GM23248 (cell line): Measurements from ENCODE around the gene FOXL3.

Experiments used
- EZH2 ChIP-seq: fragments of 200-600 bp; sonication (generic); IDR thresholded peaks from 2 replicates; pipeline ENCODE4 v1.6.1; 2018; ENCODE audit warnings: antibody characterized with exemption, mild to moderate bottlenecking; ENCODE audit not compliant: insufficient read depth, poor library complexity, severe bottlenecking
- EZH2phosphoT487 ChIP-seq: fragments of 200-600 bp; sonication (generic); IDR thresholded peaks from 2 replicates; pipeline ENCODE4 v1.6.1; 2018; ENCODE audit warnings: antibody characterized with exemption, moderate library complexity, mild to moderate bottlenecking, low read depth; ENCODE audit not compliant: insufficient read depth

DNA sequence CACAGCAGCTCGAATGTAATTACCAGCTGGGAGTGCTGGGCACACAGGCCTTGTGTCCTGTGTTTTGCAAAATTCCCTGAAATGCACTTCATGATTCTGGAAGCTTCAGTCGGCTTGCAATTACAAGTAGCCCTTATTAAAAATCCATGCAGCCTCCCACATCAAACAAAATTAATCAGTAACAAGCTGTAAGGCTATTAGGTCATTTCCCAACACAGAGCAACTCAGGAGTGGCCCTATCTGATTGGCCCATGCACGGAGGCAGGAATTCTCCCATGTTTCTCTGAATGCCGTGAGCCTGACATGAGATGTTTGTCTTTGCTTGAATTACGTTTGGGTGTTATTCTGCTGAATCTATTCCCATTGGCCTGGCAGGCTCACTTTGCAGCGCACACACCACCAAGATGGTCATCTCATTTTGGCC is 36.9 kb downstream of the FOXL3 start:
- TF ChIP-seq EZH2 (no peak), EZH2phosphoT487 (no peak)
